HTR-8/SVneo (cell line): Measurements from ENCODE around the gene ABCA8.
"Not testable (repeated sequence)": the region's sequence is repeated elsewhere in the genome, so short reads cannot be mapped to it uniquely, and the experiment has no call there.

ENCODE experiments used
- DNase-seq: peaks from one replicate; pipeline ENCODE4 v3.0.0; 2011; ENCODE audit warnings: low spot score, mixed read lengths; ENCODE audit not compliant: insufficient read length
- FAIRE-seq: peaks from 2 replicates; lab custom pipeline; 2011; peaks lifted over from hg19 to GRCh38; lab: Jason Lieb, UNC

ABCA8 gene, protein sequence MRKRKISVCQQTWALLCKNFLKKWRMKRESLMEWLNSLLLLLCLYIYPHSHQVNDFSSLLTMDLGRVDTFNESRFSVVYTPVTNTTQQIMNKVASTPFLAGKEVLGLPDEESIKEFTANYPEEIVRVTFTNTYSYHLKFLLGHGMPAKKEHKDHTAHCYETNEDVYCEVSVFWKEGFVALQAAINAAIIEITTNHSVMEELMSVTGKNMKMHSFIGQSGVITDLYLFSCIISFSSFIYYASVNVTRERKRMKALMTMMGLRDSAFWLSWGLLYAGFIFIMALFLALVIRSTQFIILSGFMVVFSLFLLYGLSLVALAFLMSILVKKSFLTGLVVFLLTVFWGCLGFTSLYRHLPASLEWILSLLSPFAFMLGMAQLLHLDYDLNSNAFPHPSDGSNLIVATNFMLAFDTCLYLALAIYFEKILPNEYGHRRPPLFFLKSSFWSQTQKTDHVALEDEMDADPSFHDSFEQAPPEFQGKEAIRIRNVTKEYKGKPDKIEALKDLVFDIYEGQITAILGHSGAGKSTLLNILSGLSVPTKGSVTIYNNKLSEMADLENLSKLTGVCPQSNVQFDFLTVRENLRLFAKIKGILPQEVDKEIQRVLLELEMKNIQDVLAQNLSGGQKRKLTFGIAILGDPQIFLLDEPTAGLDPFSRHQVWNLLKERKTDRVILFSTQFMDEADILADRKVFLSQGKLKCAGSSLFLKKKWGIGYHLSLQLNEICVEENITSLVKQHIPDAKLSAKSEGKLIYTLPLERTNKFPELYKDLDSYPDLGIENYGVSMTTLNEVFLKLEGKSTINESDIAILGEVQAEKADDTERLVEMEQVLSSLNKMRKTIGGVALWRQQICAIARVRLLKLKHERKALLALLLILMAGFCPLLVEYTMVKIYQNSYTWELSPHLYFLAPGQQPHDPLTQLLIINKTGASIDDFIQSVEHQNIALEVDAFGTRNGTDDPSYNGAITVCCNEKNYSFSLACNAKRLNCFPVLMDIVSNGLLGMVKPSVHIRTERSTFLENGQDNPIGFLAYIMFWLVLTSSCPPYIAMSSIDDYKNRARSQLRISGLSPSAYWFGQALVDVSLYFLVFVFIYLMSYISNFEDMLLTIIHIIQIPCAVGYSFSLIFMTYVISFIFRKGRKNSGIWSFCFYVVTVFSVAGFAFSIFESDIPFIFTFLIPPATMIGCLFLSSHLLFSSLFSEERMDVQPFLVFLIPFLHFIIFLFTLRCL (N-terminal part only)

GRCh38 chr17:68955181-68955841 lies at the start of gene ABCA8:
ABCA8 (minus strand) TSS chr17:68955392; CDS start chr17:68942034, 13,358 bp downstream.
- FAIRE-seq, result no peak
- DNase-seq, result peak; percentile 6

DNA sequence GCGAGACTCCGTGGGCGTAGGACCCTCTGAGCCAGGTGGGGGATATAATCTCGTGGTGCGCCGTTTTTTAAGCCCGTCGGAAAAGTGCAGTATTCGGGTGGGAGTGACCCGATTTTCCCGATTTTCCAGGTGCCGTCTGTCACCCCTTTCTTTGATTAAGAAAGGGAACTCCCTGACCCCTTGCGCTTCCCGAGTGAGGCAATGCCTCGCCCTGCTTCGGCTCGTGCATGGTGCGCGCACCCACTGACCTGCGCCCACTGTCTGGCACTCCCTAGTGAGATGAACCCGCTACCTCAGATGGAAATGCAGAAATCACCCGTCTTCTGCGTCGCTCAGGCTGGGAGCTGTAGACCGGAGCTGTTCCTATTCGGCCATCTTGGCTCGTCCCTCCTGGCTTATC lies 49.6 kb upstream of the ABCA8 start:
- FAIRE-seq, DNase-seq: not testable (repeated sequence)

DNA sequence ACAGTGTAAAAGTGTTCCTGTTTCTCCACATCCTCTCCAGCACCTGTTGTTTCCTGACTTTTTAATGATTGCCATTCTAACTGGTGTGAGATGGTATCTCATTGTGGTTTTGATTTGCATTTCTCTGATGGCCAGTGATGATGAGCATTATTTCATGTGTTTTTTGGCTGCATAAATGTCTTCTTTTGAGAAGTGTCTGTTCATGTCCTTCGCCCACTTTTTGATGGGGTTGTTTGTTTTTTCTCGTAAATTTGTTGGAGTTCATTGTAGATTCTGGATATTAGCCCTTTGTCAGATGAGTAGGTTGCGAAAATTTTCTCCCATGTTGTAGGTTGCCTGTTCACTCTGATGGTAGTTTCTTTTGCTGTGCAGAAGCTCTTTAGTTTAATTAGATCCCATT lies 44.6 kb upstream of the ABCA8 start:
- not testable (repeated sequence) for DNase-seq, FAIRE-seq

DNA sequence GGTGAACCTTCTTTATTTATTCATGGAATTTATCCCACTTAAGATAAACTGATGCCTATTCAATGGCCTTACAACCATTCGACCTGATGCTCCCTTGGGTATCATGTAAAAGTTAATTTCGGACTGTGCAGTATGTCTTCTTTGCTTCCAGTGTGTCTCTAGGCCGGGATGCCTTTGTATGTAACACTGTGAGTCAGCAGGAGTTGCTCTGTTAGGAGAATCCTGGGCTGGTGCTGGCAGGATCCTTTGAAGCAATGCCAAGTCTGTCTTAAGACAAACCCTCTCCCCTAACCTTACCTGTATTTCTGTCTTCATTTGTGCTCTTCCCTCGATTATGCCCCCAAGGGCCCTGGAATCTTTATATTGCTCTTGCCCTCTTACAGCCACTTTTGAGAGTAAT lies 37.9 kb upstream of the ABCA8 start:
- FAIRE-seq, result no peak
- DNase-seq, result no peak

DNA sequence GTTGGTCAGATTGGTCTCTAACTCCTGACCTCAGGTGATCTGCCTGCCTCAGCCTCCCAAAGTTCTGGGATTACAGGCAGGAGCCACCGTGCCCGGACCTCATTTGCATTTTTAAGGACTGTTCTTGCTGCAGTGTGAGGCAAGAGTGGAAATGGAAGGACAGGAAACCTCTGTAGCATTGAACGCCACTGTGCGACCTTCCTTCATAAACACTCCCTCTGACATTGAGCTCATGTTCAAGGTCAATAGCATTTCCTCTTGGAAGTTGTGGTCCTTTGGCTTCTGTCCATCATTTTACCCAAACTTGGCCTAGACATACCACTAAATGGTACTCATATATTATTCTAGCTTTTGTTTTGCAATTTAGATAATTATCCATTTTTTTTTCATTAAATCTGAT lies 32.8 kb upstream of the ABCA8 start:
- FAIRE-seq, result no peak

GRCh38 chr17:68981288-68981687 lies 26.1 kb upstream of the ABCA8 start:
- FAIRE-seq (no peak), DNase-seq (peak; percentile 65)

More for the DNA sequence above, 32.8 kb upstream of the ABCA8 start:
- no peak for DNase-seq

DNA sequence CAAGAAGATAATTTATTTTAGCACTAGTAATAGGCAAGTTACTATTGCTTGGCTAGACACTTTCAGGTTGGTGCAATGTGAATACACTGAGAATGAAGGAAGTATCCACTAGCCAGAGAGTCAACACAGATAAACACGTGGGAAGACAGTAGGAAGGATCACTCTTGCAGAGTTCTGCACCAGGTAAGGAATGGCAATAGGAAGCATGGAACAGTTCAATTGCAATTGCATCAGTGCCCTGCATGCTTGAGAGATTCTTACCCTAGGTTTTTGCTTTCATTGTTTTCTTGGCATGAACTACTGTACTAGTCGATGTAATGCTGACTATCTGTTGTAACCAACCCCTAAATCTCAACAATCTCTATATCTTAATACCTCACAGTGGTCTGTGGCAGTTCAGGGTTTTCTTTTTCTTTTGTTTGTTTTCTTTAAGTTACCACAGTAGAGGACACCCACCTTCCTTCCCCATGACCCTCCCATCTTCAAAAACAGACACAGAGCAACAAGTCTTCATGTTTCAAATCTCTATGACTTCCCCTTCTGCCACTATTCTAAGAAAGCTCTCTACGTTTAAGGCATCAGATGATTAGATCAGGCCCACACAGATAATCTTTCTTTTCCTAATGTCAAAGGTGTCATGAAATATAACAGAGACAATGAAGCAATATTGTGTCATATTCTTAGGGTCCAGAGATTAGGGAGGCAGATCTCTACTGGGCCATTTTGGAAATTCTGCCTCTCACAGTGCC lies 18.1 kb upstream of the ABCA8 start:
- FAIRE-seq (peak; percentile 66), DNase-seq (no peak)

- FAIRE-seq (no peak), DNase-seq (peak; percentile 27)
Measured at GRCh38 chr17:68972119-68972704, 17.0 kb upstream of the ABCA8 start.

DNA sequence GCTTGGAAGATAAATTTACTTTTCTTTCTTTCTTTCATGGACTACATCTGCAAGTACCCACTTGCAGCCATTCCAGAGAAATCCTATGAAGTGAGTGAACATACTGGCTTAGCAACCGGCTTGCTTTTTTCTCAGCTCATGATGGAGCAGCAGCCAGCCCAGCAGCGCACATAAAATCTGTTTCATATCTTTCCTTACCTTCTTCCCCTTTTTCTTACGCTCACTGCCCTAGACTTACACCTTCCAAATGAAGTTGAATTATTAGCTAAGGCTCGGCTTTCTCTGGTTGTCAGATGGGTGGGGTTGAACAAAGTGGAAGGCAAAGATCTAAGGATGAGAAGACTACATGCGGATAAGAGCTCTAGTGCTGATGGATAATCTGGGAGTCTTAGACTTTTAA lies 13.9 kb upstream of the ABCA8 start:
- FAIRE-seq (no peak), DNase-seq (no peak)

- DNase-seq, result no peak
- FAIRE-seq, result no peak
Measured at GRCh38 chr17:68963958-68964357, 8.8 kb upstream of the ABCA8 start.

DNA sequence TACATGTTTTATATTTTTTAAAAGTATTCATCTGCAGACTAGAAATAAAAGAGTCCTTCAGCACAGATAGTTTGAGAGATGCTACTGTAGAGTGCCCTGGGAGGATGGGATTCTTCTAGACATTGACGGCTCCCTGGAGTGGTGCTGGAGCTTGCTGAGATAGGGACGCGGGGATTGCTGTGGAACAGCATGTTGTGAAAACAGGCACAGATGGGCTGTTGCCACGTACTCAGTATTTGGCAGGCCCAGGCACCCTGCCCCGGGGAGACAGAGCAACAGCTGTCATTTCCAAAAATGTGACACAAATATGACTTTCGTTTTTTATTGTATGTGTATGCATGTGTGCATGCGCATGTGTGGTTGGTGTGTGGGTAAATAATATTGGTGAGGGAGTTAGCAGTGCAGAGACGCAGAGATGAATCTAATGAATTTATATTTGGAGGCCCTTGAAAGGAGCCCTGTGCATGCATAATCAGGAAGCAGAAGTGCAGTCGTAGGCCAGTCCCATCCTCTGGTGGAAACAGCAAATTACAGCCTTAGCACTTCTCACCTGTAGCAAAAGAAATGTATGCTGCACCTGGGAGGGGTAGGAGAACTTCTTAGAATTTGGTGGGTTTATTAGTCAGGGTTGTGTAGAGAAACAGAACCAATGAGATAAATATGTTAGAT lies 6.2 kb upstream of the ABCA8 start:
- no peak for DNase-seq
- FAIRE-seq, result no peak

GRCh38 chr17:68959117-68959516 lies 3.9 kb upstream of the ABCA8 start:
- not testable (repeated sequence) for DNase-seq, FAIRE-seq

- DNase-seq (no peak), FAIRE-seq (no peak)
Measured at GRCh38 chr17:68957944-68958343, 2.8 kb upstream of the ABCA8 start.

DNA sequence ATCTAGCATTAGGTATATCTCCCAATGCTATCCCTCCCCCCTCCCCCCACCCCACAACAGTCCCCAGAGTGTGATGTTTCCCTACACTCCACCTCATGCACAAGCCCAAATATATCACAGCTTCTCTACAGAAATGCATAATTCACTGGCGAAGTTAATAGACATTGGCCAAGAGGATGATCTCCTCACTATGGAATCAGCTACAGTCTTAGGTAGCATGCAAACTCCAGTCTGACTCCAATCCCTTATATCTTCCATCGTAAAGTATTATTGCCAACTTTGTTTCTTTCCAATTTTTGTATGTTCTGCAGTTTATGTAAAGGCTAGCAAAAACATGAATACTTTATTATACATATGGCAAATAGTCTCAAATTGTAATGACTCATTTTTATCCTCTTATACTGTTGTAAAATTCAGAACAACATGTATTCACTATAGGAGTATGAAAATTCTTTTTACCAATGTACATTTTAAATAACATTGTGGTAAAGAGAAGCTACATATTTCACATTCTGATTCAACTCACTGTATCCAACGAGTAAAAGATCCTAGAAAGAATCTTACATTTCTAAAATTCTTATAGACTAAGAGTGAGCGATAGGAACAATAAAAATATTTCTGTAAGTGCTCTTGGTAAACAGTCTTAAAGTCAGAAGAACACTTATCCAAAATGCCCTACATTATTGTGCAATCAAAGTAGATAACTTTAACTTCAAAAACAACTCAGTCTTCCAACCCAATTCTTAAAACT lies 871 bp downstream of the ABCA8 start:
- no peak for DNase-seq

DNA sequence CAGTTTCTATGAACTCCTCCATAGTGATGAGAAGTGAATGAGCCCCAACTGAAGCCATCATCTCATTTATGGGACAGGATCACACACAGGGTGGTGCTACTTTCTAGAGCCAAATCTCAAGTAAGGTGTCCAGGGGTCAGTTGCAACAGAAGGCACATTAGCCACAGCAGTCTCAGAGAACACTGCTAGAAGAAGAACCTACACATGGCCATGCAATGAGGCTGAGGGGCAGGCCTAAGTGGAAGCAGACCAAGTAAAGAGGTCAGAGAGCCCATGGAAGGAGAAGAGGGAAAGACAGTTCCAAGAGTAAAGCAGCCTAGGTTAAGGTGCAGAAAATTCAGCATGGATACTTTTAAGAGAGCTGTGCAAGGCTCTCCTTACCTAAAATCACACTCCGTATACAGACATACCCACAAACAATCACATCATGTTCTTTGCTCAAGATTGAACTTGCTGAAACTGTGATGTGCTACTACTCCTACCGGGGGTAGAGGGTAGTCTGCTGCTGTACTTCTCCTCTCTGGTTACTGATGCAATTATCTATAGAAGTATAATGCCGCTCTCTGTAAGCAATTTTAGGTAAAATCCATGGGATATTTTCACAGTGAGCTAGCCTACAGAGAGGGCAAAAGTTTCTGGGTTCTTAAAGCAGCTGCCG lies 1.7 kb downstream of the ABCA8 start:
- FAIRE-seq, result no peak
- no peak for DNase-seq

More for the DNA sequence above, 871 bp downstream of the ABCA8 start:
- peak; percentile 16 for FAIRE-seq

DNA sequence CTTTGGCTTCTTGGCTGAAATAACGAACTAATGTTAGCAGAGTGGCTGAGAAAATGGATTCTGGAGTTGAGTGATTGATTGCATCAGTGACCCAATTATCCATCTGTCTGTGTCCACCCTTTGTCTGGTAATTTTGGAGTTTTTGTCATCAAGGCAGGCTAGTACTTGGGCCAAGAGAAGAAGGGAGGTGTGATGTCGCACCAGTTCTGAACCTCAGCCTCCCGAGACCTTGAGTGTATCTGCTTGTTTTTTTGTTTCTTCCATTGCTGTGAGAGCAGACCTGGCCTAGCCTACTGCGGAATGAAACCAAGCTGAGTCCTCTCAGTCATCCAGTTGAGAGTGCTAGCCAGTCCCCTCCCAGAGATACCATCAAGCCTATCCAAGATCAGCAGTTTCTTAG lies 4.5 kb downstream of the ABCA8 start:
- no peak for FAIRE-seq
- no peak for DNase-seq

GRCh38 chr17:68947868-68948267 lies 7.3 kb downstream of the ABCA8 start:
- FAIRE-seq, DNase-seq: not testable (repeated sequence)
